ENCODE data around the gene MYO1A. TPM values are rescaled to one million over a fixed set of nuclear protein-coding genes. Genes with fewer than 3 reads are reported as not detected.
A peak's percentile ranks its signal among the peaks of the same experiment; 100 is the strongest.

Gene MYO1A
- total and polyA plus RNA-seq, 2 of the 13 experiments (the other 11 are each of a cell fraction or from before 2014, with no cell fraction given) = 5.3 to 6.0 TPM

DNA sequence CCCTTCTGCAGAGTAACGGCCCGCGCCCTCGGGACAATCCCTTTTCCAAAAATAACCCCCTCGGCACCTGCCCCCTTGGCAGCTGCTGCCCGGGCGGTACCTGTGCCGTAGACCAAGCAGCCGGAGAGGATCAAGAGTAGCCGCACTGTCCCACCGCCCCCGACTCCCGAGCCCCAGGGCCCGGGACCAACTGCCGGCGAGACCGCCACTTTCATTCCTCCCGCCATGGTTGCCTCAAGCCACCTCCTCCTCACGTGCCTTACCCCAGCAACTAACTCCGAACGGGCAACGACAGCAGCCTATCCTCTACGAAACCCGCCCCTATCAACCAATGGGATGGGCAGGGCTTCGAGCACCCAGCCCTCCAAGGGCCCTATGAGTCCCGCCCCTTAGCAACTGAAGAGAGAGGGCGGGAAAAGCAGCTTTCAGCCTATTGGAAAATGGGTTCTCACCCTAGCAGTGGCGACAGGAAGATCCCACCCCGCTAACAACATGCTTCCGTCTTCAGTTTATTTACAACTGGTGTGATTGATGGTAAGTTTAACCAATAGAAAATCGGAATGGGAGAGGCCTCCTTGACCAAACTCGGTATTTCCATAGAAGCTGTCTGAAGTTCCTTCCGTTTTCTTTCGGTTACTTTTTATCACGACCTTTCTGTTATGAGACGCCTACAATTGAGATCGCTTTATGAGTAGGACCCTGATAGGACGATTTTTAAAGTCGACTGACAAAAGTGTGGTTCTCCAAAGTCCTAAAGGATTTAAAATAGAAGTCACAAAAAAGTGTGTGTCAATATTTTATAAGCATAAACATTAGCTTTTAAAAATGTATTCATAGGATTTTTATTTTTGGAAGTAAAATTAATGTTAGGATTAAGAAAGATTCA is 28.8 kb upstream of the MYO1A start, which contains the start of gene NEMP1 (continued):
- peak; percentile 82 for TF ChIP-seq TAF15 (IDR thresholded peaks at IDR 0.05; ENCODE audit: low read depth, low read length, poor library complexity, severe bottlenecking)
- TF ChIP-seq ZNF496 (CRISPR knock-in tag; IDR thresholded peaks at IDR 0.05; ENCODE audit: insufficient replicate concordance) = no peak
- TF ChIP-seq ZNF713 (CRISPR knock-in tag; IDR thresholded peaks at IDR 0.05) = no peak
- TF ChIP-seq KLF12 (CRISPR knock-in tag; IDR thresholded peaks at IDR 0.05; ENCODE audit: borderline replicate concordance) = no peak
- TF ChIP-seq, protein P1, sequence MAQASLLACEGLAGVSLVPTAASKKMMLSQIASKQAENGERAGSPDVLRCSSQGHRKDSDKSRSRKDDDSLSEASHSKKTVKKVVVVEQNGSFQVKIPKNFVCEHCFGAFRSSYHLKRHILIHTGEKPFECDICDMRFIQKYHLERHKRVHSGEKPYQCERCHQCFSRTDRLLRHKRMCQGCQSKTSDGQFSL (CRISPR knock-in tag; IDR thresholded peaks at IDR 0.05) = no peak
- TF ChIP-seq, protein P2, sequence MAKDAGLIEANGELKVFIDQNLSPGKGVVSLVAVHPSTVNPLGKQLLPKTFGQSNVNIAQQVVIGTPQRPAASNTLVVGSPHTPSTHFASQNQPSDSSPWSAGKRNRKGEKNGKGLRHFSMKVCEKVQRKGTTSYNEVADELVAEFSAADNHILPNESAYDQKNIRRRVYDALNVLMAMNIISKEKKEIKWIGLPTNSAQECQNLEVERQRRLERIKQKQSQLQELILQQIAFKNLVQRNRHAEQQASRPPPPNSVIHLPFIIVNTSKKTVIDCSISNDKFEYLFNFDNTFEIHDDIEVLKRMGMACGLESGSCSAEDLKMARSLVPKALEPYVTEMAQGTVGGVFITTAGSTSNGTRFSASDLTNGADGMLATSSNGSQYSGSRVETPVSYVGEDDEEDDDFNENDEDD (CRISPR knock-in tag; IDR thresholded peaks at IDR 0.05; ENCODE audit: borderline replicate concordance) = peak; percentile 98
- no peak for TF ChIP-seq MTF2 (CRISPR knock-in tag; IDR thresholded peaks at IDR 0.05; ENCODE audit: borderline replicate concordance)
- TF ChIP-seq SP140L (CRISPR knock-in tag; IDR thresholded peaks at IDR 0.05; ENCODE audit: borderline replicate concordance) = peak; percentile 25; the same call in 1 of the 2 replicates
- TF ChIP-seq TRIM24 (CRISPR knock-in tag; IDR thresholded peaks at IDR 0.05) = no peak
- TF ChIP-seq ZNF484 (CRISPR knock-in tag; IDR thresholded peaks at IDR 0.05; ENCODE audit: borderline replicate concordance, low read depth) = no peak
- no peak for TF ChIP-seq ZNF788 (CRISPR knock-in tag; IDR thresholded peaks at IDR 0.05; ENCODE audit: borderline replicate concordance)
- TF ChIP-seq, protein P3, sequence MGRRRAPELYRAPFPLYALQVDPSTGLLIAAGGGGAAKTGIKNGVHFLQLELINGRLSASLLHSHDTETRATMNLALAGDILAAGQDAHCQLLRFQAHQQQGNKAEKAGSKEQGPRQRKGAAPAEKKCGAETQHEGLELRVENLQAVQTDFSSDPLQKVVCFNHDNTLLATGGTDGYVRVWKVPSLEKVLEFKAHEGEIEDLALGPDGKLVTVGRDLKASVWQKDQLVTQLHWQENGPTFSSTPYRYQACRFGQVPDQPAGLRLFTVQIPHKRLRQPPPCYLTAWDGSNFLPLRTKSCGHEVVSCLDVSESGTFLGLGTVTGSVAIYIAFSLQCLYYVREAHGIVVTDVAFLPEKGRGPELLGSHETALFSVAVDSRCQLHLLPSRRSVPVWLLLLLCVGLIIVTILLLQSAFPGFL (CRISPR knock-in tag; IDR thresholded peaks at IDR 0.05) = no peak
- peak; percentile 56; the same call in 1 of the 2 replicates for TF ChIP-seq HES4 (CRISPR knock-in tag; IDR thresholded peaks at IDR 0.05; ENCODE audit: borderline replicate concordance)
- TF ChIP-seq, protein P4, sequence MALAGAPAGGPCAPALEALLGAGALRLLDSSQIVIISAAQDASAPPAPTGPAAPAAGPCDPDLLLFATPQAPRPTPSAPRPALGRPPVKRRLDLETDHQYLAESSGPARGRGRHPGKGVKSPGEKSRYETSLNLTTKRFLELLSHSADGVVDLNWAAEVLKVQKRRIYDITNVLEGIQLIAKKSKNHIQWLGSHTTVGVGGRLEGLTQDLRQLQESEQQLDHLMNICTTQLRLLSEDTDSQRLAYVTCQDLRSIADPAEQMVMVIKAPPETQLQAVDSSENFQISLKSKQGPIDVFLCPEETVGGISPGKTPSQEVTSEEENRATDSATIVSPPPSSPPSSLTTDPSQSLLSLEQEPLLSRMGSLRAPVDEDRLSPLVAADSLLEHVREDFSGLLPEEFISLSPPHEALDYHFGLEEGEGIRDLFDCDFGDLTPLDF (CRISPR knock-in tag; IDR thresholded peaks at IDR 0.05) = peak; percentile 93
- TF ChIP-seq, protein P5, sequence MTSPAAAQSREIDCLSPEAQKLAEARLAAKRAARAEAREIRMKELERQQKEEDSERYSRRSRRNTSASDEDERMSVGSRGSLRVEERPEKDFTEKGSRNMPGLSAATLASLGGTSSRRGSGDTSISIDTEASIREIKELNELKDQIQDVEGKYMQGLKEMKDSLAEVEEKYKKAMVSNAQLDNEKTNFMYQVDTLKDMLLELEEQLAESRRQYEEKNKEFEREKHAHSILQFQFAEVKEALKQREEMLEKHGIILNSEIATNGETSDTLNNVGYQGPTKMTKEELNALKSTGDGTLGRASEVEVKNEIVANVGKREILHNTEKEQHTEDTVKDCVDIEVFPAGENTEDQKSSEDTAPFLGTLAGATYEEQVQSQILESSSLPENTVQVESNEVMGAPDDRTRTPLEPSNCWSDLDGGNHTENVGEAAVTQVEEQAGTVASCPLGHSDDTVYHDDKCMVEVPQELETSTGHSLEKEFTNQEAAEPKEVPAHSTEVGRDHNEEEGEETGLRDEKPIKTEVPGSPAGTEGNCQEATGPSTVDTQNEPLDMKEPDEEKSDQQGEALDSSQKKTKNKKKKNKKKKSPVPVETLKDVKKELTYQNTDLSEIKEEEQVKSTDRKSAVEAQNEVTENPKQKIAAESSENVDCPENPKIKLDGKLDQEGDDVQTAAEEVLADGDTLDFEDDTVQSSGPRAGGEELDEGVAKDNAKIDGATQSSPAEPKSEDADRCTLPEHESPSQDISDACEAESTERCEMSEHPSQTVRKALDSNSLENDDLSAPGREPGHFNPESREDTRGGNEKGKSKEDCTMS (CRISPR knock-in tag; conservative IDR thresholded peaks at IDR 0.05) = no peak
- TF ChIP-seq, protein P6, sequence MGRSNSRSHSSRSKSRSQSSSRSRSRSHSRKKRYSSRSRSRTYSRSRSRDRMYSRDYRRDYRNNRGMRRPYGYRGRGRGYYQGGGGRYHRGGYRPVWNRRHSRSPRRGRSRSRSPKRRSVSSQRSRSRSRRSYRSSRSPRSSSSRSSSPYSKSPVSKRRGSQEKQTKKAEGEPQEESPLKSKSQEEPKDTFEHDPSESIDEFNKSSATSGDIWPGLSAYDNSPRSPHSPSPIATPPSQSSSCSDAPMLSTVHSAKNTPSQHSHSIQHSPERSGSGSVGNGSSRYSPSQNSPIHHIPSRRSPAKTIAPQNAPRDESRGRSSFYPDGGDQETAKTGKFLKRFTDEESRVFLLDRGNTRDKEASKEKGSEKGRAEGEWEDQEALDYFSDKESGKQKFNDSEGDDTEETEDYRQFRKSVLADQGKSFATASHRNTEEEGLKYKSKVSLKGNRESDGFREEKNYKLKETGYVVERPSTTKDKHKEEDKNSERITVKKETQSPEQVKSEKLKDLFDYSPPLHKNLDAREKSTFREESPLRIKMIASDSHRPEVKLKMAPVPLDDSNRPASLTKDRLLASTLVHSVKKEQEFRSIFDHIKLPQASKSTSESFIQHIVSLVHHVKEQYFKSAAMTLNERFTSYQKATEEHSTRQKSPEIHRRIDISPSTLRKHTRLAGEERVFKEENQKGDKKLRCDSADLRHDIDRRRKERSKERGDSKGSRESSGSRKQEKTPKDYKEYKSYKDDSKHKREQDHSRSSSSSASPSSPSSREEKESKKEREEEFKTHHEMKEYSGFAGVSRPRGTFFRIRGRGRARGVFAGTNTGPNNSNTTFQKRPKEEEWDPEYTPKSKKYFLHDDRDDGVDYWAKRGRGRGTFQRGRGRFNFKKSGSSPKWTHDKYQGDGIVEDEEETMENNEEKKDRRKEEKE (IDR thresholded peaks at IDR 0.05) = no peak

Data from HepG2 (cell line).